Neuronal stem cell (in vitro differentiated cells): ENCODE measurements around the gene FNDC11.

Source experiments
- DNase-seq: peaks from one replicate; pipeline ENCODE4 v3.0.0-alpha.2; 2013; ENCODE audit warnings: low spot score
- H2AFZ ChIP-seq: one replicate; pipeline ENCODE4 v1.6.1; 2013; ENCODE audit warnings: mild to moderate bottlenecking, low read length, inconsistent platforms
- H2AK5ac ChIP-seq: 2 replicates; pipeline ENCODE4 v1.6.1; 2013; ENCODE audit warnings: low read depth, mild to moderate bottlenecking, inconsistent platforms, low read length, moderate library complexity, mixed read lengths
- H2BK120ac ChIP-seq: 2 replicates; pipeline ENCODE4 v1.6.1; 2013; ENCODE audit warnings: low read depth, mild to moderate bottlenecking, inconsistent platforms, low read length, moderate library complexity, mixed read lengths
- H2BK12ac ChIP-seq: one replicate; pipeline ENCODE4 v1.6.1; 2013; ENCODE audit warnings: low read length, inconsistent platforms
- H2BK15ac ChIP-seq: 2 replicates; pipeline ENCODE4 v1.6.1; 2013; ENCODE audit warnings: mild to moderate bottlenecking, low read length, inconsistent platforms, mixed read lengths
- H2BK5ac ChIP-seq: one replicate; pipeline ENCODE4 v1.6.1; 2013; ENCODE audit warnings: inconsistent platforms, mild to moderate bottlenecking, low read length, moderate library complexity
- H3K14ac ChIP-seq: one replicate; pipeline ENCODE4 v1.6.1; 2013; ENCODE audit warnings: low read length, inconsistent platforms
- H3K18ac ChIP-seq: 2 replicates; pipeline ENCODE4 v1.6.1; 2013; ENCODE audit warnings: low read length, inconsistent platforms
- H3K23ac ChIP-seq: 2 replicates; pipeline ENCODE4 v1.6.1; 2013; ENCODE audit warnings: low read depth, mild to moderate bottlenecking, mixed read lengths, low read length, inconsistent platforms; ENCODE audit not compliant: poor library complexity
- H3K27ac ChIP-seq: replicated peaks from 3 replicates; pipeline ENCODE4 v1.5.1; 2013; ENCODE audit warnings: low read length, inconsistent platforms
- H3K27me3 ChIP-seq, 3 experiments: 2 replicates each; pipeline ENCODE4 v1.6.1; 2013; ENCODE audit warnings: low read length in 3 of 3, mild to moderate bottlenecking in 2 of 3, inconsistent platforms in 1 of 3, low read depth in 1 of 3, mixed read lengths in 1 of 3, moderate library complexity in 1 of 3; ENCODE audit not compliant: control insufficient read depth in 3 of 3, insufficient read depth in 3 of 3
- H3K36me3 ChIP-seq, 2 donors: replicated peaks in 1 of 2; 2 replicates each; pipeline ENCODE4 v1.6.1; 2013; ENCODE audit warnings: low read length in 2 of 2; ENCODE audit not compliant: control insufficient read depth in 2 of 2, insufficient read depth in 2 of 2
- H3K4ac ChIP-seq: 2 replicates; pipeline ENCODE4 v1.6.1; 2013; ENCODE audit warnings: inconsistent platforms, mild to moderate bottlenecking, low read length, moderate library complexity
- H3K4me1 ChIP-seq, 2 donors: 1 replicate in 1 of 2; 2 replicates in 1 of 2; pipeline ENCODE4 v1.6.1; 2013; ENCODE audit warnings: low read length in 2 of 2, low read depth in 1 of 2; ENCODE audit not compliant: control insufficient read depth in 2 of 2, insufficient read depth in 1 of 2
- H3K4me2 ChIP-seq: one replicate; pipeline ENCODE4 v1.6.1; 2013; ENCODE audit warnings: mild to moderate bottlenecking, low read length, inconsistent platforms; ENCODE audit not compliant: insufficient read depth, poor library complexity, severe bottlenecking
- H3K4me3 ChIP-seq, 2 donors: 2 replicates each; pipeline ENCODE4 v1.5.1; 2013; ENCODE audit warnings: low read length in 2 of 2, mild to moderate bottlenecking in 2 of 2, inconsistent platforms in 1 of 2, moderate library complexity in 1 of 2
- H3K79me1 ChIP-seq: one replicate; pipeline ENCODE4 v1.6.1; 2013; ENCODE audit warnings: low read depth, mild to moderate bottlenecking, inconsistent platforms, low read length, moderate library complexity
- H3K9ac ChIP-seq: one replicate; pipeline ENCODE4 v1.6.1; 2013; ENCODE audit warnings: mild to moderate bottlenecking, low read depth, low read length, inconsistent platforms; ENCODE audit not compliant: poor library complexity
- H3K9me3 ChIP-seq, 2 donors: replicated peaks in 1 of 2; 2 replicates each; pipeline versions ENCODE3 to v1.6.1; 2013; ENCODE audit warnings: low read length in 2 of 2, mild to moderate bottlenecking in 2 of 2, inconsistent platforms in 1 of 2, low read depth in 1 of 2, mixed read lengths in 1 of 2, moderate library complexity in 1 of 2; ENCODE audit not compliant: control insufficient read depth in 2 of 2, insufficient read depth in 1 of 2
- H4K8ac ChIP-seq: one replicate; pipeline ENCODE4 v1.6.1; 2013; ENCODE audit warnings: low read depth, mild to moderate bottlenecking, inconsistent platforms, low read length, moderate library complexity
- H4K91ac ChIP-seq: one replicate; pipeline ENCODE4 v1.6.1; 2013; ENCODE audit warnings: low read length, low read depth, mild to moderate bottlenecking, inconsistent platforms; ENCODE audit not compliant: poor library complexity
- WGBS, 2 donors: extraction: QIAGEN DNeasy Blood & Tissue Kit; methylation state at CpG; one replicate each; pipeline ENCODE4 v1.1.7; 2013; ENCODE audit warnings: missing lambda C conversion rate in 2 of 2, mixed read lengths in 1 of 2; ENCODE audit not compliant: insufficient read length in 2 of 2, insufficient replicate concordance in 1 of 2; ENCODE audit errors: extremely low coverage in 2 of 2; 5-methylcytosine and 5-hydroxymethylcytosine counted together

Gene FNDC11

GRCh38 chr20:63531686-63532448 lies 22.1 kb upstream of the FNDC11 start:
- H2AFZ ChIP-seq, result no peak overlapping the region
- peaks cover 0 to 2% of the 10 kb centered on the region in 2 donors for H3K36me3 ChIP-seq
- H3K9me3 ChIP-seq, result peaks cover 0 to 2% of the 10 kb centered on the region in 2 donors
- peaks cover 11 to 15% of the 10 kb centered on the region in 2 donors for H3K4me1 ChIP-seq
- H3K27me3 ChIP-seq, result no peaks in the 10 kb centered on the region
- no CpG with 5 or more reads among the region's 27 CpGs for WGBS, 2 donors
- H3K14ac ChIP-seq, result no peak overlapping the region
- H3K23ac ChIP-seq, result peak overlapping the region; percentile 22
- H2BK5ac ChIP-seq, result no peak overlapping the region
- peaks cover 6% of the 10 kb centered on the region for H3K79me1 ChIP-seq
- peak overlapping the region; percentile 21 for H3K27ac ChIP-seq
- peak overlapping the region; percentile 15 for H3K18ac ChIP-seq
- H3K9ac ChIP-seq, result peak overlapping the region; percentile 39
- no peak overlapping the region for H2BK120ac ChIP-seq
- H3K4ac ChIP-seq, result no peak overlapping the region
- H4K8ac ChIP-seq, result no peak overlapping the region
- H4K91ac ChIP-seq, result peak overlapping the region; percentile 67
- no peak overlapping the region for H2BK15ac ChIP-seq
- H3K4me3 ChIP-seq, result peak overlapping the region in 1 of 2 donors; percentile 43
- no peak for DNase-seq
- H3K4me2 ChIP-seq, result no peak overlapping the region
- H2BK12ac ChIP-seq, result no peak overlapping the region
- no peak overlapping the region for H2AK5ac ChIP-seq

GRCh38 chr20:63532449-63532971 lies 21.4 kb upstream of the FNDC11 start:
- peak overlapping the region in 1 of 2 donors; percentile 43 for H3K4me3 ChIP-seq
- peak overlapping the region; percentile 47 for H2BK120ac ChIP-seq
- no peak overlapping the region for H4K8ac ChIP-seq
- H2BK15ac ChIP-seq, result peak overlapping the region; percentile 26
- DNase-seq, result no peak
- H3K4me1 ChIP-seq, result peaks cover 12 to 15% of the 10 kb centered on the region in 2 donors
- no peak overlapping the region for H3K27ac ChIP-seq
- no peak overlapping the region for H3K4me2 ChIP-seq
- no peak overlapping the region for H2AK5ac ChIP-seq
- peak overlapping the region; percentile 48 for H3K18ac ChIP-seq
- no peak overlapping the region for H3K4ac ChIP-seq
- peaks cover 6% of the 10 kb centered on the region for H3K79me1 ChIP-seq
- H3K27me3 ChIP-seq, result no peaks in the 10 kb centered on the region
- H2AFZ ChIP-seq, result no peak overlapping the region
- peak overlapping the region; percentile 22 for H3K23ac ChIP-seq
- H3K9me3 ChIP-seq, result peaks cover 0 to 2% of the 10 kb centered on the region in 2 donors
- no peak overlapping the region for H2BK12ac ChIP-seq
- peak overlapping the region; percentile 67 for H4K91ac ChIP-seq
- peak overlapping the region; percentile 32 for H3K9ac ChIP-seq
- H2BK5ac ChIP-seq, result peak overlapping the region; percentile 1
- peak overlapping the region; percentile 8 for H3K14ac ChIP-seq
- WGBS, 2 donors, result no CpG with 5 or more reads among the region's 24 CpGs
- peaks cover 0 to 2% of the 10 kb centered on the region in 2 donors for H3K36me3 ChIP-seq

- no peak overlapping the region for H2BK12ac ChIP-seq
- WGBS, 2 donors, result no CpG with 5 or more reads among the region's 14 CpGs
Observed at GRCh38 chr20:63533388-63533787, 20.6 kb upstream of the FNDC11 start.

GRCh38 chr20:63533871-63534393 lies 20.0 kb upstream of the FNDC11 start:
- Histone ChIP-seq H3K9me3 (peaks cover 0 to 2% of the 10 kb centered on the region in 2 donors), H3K4me2 (no peak overlapping the region), H4K91ac (no peak overlapping the region), H3K9ac (peak overlapping the region; percentile 44), H3K36me3 (peaks cover 0 to 2% of the 10 kb centered on the region in 2 donors), H2BK120ac (peak overlapping the region; percentile 76), H3K27me3 (no peaks in the 10 kb centered on the region), H3K4me1 (peaks cover 16 to 19% of the 10 kb centered on the region in 2 donors), H2AFZ (no peak overlapping the region), H3K23ac (peak overlapping the region; percentile 5), H4K8ac (peak overlapping the region; percentile 3), H3K14ac (peak overlapping the region; percentile 97), H2BK5ac (no peak overlapping the region), H2BK12ac (peak overlapping the region; percentile 31), H3K4ac (no peak overlapping the region), H3K79me1 (peaks cover 6% of the 10 kb centered on the region), H3K27ac (no peak overlapping the region), H2AK5ac (peak overlapping the region; percentile 99), H2BK15ac (peak overlapping the region; percentile 55), H3K4me3 (no peak overlapping the region), H3K18ac (peak overlapping the region; percentile 3)
- DNase-seq, result no peak
- no CpG with 5 or more reads among the region's 28 CpGs for WGBS, 2 donors

More at GRCh38 chr20:63533388-63533787, 20.6 kb upstream of the FNDC11 start:
- Histone ChIP-seq H3K9me3 (peaks cover 0 to 2% of the 10 kb centered on the region in 2 donors), H2BK15ac (no peak overlapping the region), H3K79me1 (peaks cover 6% of the 10 kb centered on the region), H3K4ac (no peak overlapping the region), H3K27me3 (no peaks in the 10 kb centered on the region), H2AK5ac (no peak overlapping the region), H3K14ac (peak overlapping the region; percentile 75), H3K4me1 (peaks cover 16 to 17% of the 10 kb centered on the region in 2 donors), H3K4me2 (no peak overlapping the region), H3K27ac (no peak overlapping the region), H3K9ac (no peak overlapping the region), H2BK5ac (no peak overlapping the region), H3K18ac (no peak overlapping the region), H3K23ac (no peak overlapping the region), H3K4me3 (no peak overlapping the region), H3K36me3 (peaks cover 0 to 2% of the 10 kb centered on the region in 2 donors), H4K91ac (no peak overlapping the region), H2BK120ac (no peak overlapping the region), H2AFZ (no peak overlapping the region), H4K8ac (no peak overlapping the region)
- no peak for DNase-seq
